Activated naive CD4-positive, alpha-beta T cell treated with anti-CD3 and anti-CD28 coated beads, Interleukin-2, amount 50 U/mL, for 72 hours (primary cell): ENCODE data around the gene MPRIP. TPM values are rescaled to one million over a fixed set of nuclear protein-coding genes. Genes with fewer than 3 reads are reported as not detected.

Experiments used
- ATAC-seq, 2 donors: fragments of 150-1000 bp; cut with Tn5 transposase; 2 replicates each; pipeline ENCODE4 v1.10.0; 2021; ENCODE audit warnings: mild to moderate bottlenecking in 2 of 2, moderate library complexity in 2 of 2
- DNase-seq, 2 donors: peaks; one replicate each; pipeline ENCODE4 v3.0.0; 2021 to 2022; ENCODE audit warnings: low spot score in 2 of 2
- H3K27ac Mint-ChIP-seq, 2 donors: one replicate each; pipeline ENCODE4 v1.8.0; 2022; ENCODE audit warnings: mild to moderate bottlenecking in 2 of 2, mixed read lengths in 2 of 2
- H3K36me3 Mint-ChIP-seq, 2 donors: one replicate each; pipeline ENCODE4 v1.8.0; 2022; ENCODE audit warnings: mixed read lengths in 2 of 2
- H3K9me3 Mint-ChIP-seq, 2 donors: one replicate each; pipeline ENCODE4 v1.8.0; 2022; ENCODE audit warnings: mixed read lengths in 2 of 2
- total RNA-seq, 2 donors: library from RNA; stranded (reverse); gene quantifications; one replicate each; pipeline ENCODE4 v1.2.3, GENCODE V29; 2022

The MPRIP gene
- total RNA-seq, 2 donors from 2014 or later: 67.4 to 134 TPM

DNA sequence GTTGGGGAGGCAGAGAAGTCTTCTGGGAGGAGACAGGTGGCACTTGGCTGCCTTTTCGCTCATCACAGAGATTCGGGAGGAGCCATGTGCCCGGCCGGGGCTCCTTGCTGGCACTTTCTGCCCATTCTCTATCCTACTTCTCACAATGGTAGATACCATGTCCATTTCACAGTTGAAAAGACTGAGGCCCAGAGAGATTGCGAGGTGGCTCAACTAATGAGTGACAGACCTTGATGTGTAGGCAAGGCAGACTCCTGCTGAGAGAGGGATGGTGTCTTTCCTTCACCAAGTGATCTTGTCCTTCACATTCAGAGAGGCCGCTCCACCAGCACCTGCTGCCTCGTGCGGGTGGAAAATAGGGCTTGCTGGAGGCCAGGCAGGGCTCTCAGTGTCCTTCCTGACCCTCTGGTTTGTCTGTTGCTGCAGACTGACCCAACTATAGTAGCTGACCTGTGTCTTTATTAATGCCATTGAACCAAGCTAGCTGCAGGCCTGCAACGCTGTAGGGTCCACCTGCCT lies 42.1 kb downstream of the MPRIP start:
- Mint-ChIP-seq H3K9me3 (no peaks in the 10 kb centered on the region), H3K36me3 (no peaks in the 10 kb centered on the region), H3K27ac (peak overlapping the region in 1 of 2 donors; percentile 16)
- DNase-seq (no peak), ATAC-seq (no peak)

DNA sequence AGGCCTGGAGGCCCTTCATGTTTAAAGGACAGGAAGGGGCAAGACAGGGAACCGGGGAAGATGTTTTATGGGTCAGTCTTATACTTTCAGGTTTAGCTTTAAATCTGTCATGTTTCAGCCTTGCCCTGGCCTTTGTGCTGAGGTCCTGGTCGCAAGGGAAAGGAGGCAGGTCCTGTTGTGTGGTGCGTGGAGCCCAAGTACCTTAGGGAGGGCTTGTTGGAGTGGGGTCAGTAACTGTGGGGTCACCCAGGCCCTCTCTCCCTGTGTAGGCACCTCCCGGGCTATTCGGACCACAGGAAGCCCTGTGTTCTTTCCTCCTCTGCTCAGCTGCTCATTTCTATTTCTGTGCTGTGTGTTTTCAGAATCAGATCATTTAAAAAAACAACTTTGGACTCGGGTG lies 42.7 kb downstream of the MPRIP start:
- Mint-ChIP-seq H3K9me3 (no peaks in the 10 kb centered on the region), H3K36me3 (no peaks in the 10 kb centered on the region), H3K27ac (no peak overlapping the region)
- no peak for ATAC-seq
- DNase-seq: no peak

GRCh38 chr17:17086585-17086984 lies 44.3 kb downstream of the MPRIP start:
- ATAC-seq (no peak), DNase-seq (no peak)
- H3K27ac Mint-ChIP-seq: peak overlapping the region; percentile 6 to 69
- H3K9me3 Mint-ChIP-seq: no peaks in the 10 kb centered on the region
- no peaks in the 10 kb centered on the region for H3K36me3 Mint-ChIP-seq

DNA sequence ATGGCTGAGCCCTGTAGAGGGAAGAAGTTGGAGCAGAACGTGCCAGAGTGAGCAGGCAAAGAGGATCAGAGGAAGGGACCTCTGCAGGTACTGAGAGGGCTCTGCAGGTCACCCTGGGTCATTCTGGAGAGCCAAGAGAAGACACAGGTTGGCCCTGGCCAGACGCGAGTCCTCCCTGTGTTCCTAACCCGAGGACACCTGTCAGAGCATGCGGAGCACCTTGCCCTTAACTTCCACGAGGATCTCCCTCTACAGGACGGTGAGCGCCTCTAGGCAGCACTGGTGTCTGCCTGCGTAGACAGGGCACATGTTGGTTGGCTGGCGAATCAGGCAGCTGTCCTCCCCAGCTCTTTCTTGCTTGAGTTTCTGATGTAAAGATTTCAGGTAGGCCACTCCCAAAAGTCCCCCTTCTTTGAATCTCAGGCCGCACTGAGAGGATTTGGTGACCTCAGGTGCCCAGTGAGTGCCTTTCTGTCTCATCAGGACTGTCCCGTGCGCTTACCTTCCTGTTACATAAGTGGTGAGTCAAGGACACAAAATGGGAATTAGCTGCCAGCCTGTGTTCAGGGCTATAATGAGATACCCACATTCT lies 45.3 kb downstream of the MPRIP start:
- DNase-seq (no peak), ATAC-seq (peak in 1 of 2 donors; percentile 17)
- Mint-ChIP-seq H3K27ac (no peak overlapping the region), H3K9me3 (no peaks in the 10 kb centered on the region), H3K36me3 (no peaks in the 10 kb centered on the region)

DNA sequence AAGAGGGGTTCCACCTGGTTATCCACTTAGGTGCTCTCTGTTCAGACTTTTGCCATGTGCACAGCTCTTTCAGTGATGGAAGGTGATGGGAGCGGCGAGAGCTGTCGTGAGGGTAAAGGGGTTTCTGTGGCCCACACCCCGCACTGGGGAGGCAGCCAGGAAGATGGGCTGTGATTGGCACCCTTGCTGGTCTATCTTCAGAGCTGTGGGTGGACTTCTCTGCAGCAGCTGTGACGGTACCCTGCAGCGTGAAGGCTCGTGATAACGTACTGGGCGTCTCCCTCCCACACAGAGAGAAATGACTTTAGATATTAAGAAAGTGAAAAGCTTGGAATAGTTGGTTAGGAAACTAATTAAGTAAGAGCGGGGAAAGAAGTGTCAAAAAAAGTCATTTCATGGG lies 45.8 kb downstream of the MPRIP start:
- H3K27ac Mint-ChIP-seq: peak overlapping the region in 1 of 2 donors; percentile 60

DNA sequence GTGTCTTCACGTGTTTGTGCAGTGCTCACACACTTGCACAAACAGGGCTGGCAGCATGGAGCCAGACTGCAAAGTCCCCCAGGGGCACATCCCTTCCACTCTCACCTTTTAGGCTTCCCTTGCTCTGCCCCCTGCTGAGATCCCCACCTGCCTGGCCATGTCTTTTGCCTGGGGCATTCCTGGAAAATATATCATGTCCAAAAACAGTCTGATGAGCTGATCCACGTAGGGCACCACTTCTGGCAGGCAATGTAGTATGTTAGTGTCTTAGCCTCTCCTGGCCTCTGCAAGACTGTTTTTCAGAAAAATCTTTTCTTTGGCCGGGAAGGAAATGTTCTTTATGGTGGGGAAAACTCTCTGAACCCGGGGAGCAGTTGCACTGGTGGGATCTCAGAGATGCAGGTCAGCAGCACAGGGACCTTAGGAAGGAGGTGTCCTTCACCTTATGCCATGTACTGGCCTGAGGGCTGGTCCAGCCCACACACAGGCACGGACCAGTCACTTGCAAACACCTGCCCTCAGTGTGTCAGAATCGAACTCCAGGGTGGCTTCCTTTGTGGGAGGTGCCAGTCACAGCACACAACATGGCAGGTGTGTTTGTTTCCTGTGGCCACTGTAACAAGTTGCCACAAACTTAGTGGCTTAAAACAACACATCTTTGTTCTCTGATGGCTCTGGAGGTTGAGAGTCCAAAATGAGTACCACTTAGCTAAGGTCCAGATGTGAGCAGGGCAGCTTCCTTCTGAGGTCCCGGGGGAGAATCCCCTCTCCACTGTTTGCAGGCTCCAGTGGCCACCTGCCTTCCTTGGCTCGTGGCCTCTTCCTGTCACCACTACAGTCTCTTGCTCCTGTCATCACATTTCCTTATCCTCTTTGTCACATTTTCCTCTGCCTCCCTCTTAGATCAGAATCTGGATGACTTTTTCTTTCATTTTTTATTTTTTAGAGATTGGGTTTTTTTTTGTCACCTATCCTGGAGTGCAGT lies 46.6 kb downstream of the MPRIP start:
- Mint-ChIP-seq H3K36me3 (no peaks in the 10 kb centered on the region), H3K27ac (peak overlapping the region; percentile 43 to 88), H3K9me3 (no peaks in the 10 kb centered on the region)
- ATAC-seq (peak; percentile 76 to 80), DNase-seq (peak in 1 of 2 donors; percentile 55)

More for the DNA sequence above, 45.8 kb downstream of the MPRIP start:
- H3K36me3 Mint-ChIP-seq: no peaks in the 10 kb centered on the region
- DNase-seq: no peak
- no peak for ATAC-seq
- no peaks in the 10 kb centered on the region for H3K9me3 Mint-ChIP-seq

GRCh38 chr17:17089796-17090641 lies 47.8 kb downstream of the MPRIP start:
- Mint-ChIP-seq H3K27ac (peak overlapping the region; percentile 16 to 43), H3K9me3 (no peaks in the 10 kb centered on the region), H3K36me3 (no peaks in the 10 kb centered on the region)
- ATAC-seq: no peak
- DNase-seq: peak in 1 of 2 donors; percentile 20

- Mint-ChIP-seq H3K9me3 (no peaks in the 10 kb centered on the region), H3K27ac (no peak overlapping the region), H3K36me3 (no peaks in the 10 kb centered on the region)
- ATAC-seq: no peak
- DNase-seq: no peak
Measured at GRCh38 chr17:17090642-17091103, 48.4 kb downstream of the MPRIP start.

DNA sequence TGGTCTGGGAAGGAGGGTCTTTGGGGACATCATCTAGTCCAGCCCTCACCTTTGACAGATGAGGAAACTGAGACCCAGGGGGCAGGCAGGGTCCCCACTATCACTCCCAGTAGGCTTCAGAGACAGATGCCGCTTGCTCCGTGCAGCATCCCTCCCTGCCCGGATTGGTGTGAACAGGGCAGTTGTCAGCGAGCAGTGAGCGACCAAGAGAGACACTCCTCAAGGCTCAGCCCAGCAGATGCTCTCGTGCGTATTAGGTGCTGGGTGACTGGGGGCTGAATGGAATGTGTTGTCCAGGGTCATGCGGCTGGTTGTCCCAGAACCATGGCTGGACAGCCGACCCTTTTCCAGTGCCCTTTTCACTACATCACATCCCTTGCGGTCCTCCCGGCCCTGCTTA lies 49.0 kb downstream of the MPRIP start:
- Mint-ChIP-seq H3K36me3 (no peaks in the 10 kb centered on the region), H3K27ac (no peak overlapping the region), H3K9me3 (no peaks in the 10 kb centered on the region)
- ATAC-seq: no peak
- DNase-seq: no peak

DNA sequence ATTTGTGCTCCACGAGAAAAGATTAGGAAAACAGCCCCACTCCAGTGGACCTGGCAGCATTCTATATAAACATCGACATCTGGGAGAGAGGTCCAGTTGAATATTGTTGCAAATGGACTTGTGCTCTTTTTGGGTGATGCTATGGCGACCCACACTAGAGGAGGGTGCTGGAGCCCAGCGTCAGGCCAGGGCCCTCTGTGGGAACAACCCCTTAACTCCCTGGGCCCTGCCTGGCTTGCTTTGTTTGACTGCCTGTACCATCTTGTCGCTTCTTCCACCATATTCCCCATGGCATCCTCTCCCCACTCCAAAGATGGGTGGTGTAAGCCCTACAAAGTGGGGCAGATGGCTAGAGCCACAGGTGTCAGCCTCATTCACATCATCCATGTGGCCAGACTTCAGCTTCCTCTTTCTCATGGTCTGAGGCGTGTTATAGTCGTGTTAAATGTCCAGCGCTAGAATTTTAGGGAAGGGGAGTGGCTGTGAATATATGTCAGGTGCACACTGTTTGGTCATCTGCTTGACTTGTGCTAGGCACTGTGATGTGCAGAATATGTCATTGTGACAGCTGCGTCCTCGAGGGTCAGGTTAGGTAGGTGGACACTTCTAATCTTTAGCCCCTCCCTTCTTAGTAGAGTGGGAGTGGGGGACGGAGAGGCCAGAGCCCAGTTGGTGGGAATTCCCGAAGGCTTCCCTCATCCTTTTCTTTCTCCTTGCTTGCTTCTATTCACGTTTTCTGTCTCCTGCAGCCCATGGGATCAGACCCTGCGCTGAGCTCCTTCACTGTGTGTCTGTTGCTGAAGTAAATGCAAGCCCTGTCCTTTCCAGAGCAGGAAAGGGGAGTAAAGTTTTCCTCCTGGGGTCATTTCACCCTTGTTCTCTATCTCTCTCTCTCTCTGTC lies 49.8 kb downstream of the MPRIP start:
- Mint-ChIP-seq H3K36me3 (no peaks in the 10 kb centered on the region), H3K9me3 (no peaks in the 10 kb centered on the region), H3K27ac (no peak overlapping the region)
- ATAC-seq (no peak), DNase-seq (no peak)

GRCh38 chr17:17093764-17094163 lies 51.5 kb downstream of the MPRIP start:
- Mint-ChIP-seq H3K9me3 (no peaks in the 10 kb centered on the region), H3K36me3 (no peaks in the 10 kb centered on the region), H3K27ac (no peak overlapping the region)

GRCh38 chr17:17096438-17097178 lies 54.4 kb downstream of the MPRIP start:
- DNase-seq (no peak), ATAC-seq (no peak)
- Mint-ChIP-seq H3K36me3 (no peaks in the 10 kb centered on the region), H3K9me3 (no peaks in the 10 kb centered on the region), H3K27ac (peak overlapping the region in 1 of 2 donors; percentile 79)

More at GRCh38 chr17:17093764-17094163, 51.5 kb downstream of the MPRIP start:
- DNase-seq (no peak), ATAC-seq (no peak)

GRCh38 chr17:17097763-17098345 lies 55.6 kb downstream of the MPRIP start:
- H3K9me3 Mint-ChIP-seq: no peaks in the 10 kb centered on the region
- H3K36me3 Mint-ChIP-seq: no peaks in the 10 kb centered on the region
- H3K27ac Mint-ChIP-seq: no peak overlapping the region
- ATAC-seq (no peak), DNase-seq (no peak)

DNA sequence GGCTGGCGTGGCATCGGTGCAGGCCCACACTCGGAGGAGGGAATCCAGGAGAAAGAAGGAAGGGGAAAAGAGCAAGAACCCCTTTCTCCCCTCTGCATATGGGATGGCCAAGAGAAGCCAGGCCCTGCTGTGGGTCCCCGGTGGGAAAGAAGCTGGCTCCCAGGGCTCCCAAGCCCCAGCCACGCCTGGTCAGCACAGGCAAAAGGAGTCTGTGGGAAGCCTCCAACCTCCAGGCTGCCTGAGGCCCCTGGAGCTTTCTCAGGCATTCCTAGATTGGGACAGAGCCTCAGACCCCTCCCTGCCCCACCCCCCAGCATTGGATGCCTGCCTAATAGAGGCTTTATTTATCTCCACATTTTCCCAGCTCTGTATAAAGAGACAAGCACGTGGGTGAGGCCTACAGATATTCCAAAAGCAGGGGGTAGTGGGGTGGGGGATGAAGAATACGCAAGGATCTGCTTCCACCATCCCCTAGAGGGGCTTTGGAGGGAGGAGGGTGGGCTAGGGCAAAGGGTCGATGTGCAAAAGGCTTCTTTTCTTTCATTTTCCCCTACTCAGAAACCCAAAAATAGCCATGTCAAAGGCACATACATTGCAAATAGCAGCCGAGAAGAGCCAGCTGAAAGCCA lies 56.4 kb downstream of the MPRIP start:
- ATAC-seq (no peak), DNase-seq (no peak)
- Mint-ChIP-seq H3K27ac (peak overlapping the region in 1 of 2 donors; percentile 36), H3K9me3 (no peaks in the 10 kb centered on the region), H3K36me3 (no peaks in the 10 kb centered on the region)
